Neural progenitor cell (in vitro differentiated cells): ENCODE results near the gene MICA.

Experiments used
- EZH2 ChIP-seq: fragments of 200-600 bp; sonication (generic); IDR thresholded peaks from 2 replicates; pipeline ENCODE4 v1.6.1; 2017; ENCODE audit warnings: antibody characterized with exemption, mild to moderate bottlenecking, moderate library complexity
- EZH2phosphoT487 ChIP-seq: fragments of 200-600 bp; sonication (generic); IDR thresholded peaks from 2 replicates; pipeline ENCODE4 v1.6.1; 2017; ENCODE audit warnings: antibody characterized with exemption
- TF ChIP-seq, protein P1 (sequence below): fragments of 200-600 bp; sonication (generic); IDR thresholded peaks from 2 replicates; pipeline ENCODE4 v1.5.1; 2017; ENCODE audit warnings: antibody characterized with exemption, mild to moderate bottlenecking

DNA sequence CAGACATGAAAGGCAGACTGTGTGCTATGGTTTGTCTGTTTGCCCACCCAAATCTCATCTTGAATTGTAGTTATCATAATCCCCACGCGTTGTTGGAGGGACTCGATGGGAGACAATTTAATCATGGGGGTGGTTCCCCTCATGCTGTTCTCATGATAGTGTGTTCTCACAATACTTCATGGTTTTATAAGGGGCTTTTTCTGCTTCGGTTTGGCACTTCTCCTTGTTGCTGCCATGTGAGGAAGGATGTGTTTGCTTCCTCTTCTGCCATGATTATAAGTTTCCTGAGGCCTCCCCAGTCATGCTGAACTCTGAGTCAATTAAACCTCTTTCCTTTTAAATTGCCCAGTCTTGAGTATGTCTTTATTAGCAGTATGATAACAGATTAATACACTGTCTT is 47.4 kb downstream of the MICA start:
- TF ChIP-seq EZH2 (no peak), EZH2phosphoT487 (no peak)
- TF ChIP-seq, protein P1, sequence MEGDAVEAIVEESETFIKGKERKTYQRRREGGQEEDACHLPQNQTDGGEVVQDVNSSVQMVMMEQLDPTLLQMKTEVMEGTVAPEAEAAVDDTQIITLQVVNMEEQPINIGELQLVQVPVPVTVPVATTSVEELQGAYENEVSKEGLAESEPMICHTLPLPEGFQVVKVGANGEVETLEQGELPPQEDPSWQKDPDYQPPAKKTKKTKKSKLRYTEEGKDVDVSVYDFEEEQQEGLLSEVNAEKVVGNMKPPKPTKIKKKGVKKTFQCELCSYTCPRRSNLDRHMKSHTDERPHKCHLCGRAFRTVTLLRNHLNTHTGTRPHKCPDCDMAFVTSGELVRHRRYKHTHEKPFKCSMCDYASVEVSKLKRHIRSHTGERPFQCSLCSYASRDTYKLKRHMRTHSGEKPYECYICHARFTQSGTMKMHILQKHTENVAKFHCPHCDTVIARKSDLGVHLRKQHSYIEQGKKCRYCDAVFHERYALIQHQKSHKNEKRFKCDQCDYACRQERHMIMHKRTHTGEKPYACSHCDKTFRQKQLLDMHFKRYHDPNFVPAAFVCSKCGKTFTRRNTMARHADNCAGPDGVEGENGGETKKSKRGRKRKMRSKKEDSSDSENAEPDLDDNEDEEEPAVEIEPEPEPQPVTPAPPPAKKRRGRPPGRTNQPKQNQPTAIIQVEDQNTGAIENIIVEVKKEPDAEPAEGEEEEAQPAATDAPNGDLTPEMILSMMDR, result no peak
